HEK293 (cell line): ENCODE data around the gene PIBF1.

Experiments used
- CTCF ChIA-PET: fragments of 350-600 bp; formaldehyde crosslinking; extraction: SDS; loops from one replicate; lab custom pipeline; 2021; ENCODE audit warnings: antibody characterized with exemption; lab: Yijun Ruan, JAX
- POLR2A ChIA-PET: fragments of 300-600 bp; formaldehyde crosslinking; extraction: SDS; loops from one replicate; lab custom pipeline; 2020; ENCODE audit warnings: antibody characterized with exemption, inconsistent platforms; lab: Yijun Ruan, JAX
- H3K27ac ChIP-seq: fragments of 200-500 bp; sonication (Bioruptor generic); 2 replicates; pipeline ENCODE4 v1.5.1; 2014; ENCODE audit warnings: low read depth, low read length, control low read depth, inconsistent platforms; ENCODE audit errors: extremely low read depth
- H3K36me3 ChIP-seq, 2 experiments: fragments of 200-500 bp in 1 of 2; sonication (Bioruptor generic) in 1 of 2; 1 replicate in 1 of 2; 2 replicates in 1 of 2; pipeline ENCODE4 v1.5.1; 2014 to 2017; ENCODE audit warnings: inconsistent platforms in 2 of 2, low read length in 2 of 2; ENCODE audit not compliant: control insufficient read depth in 2 of 2, insufficient read depth in 1 of 2
- H3K4me1 ChIP-seq: fragments of 200-500 bp; sonication (Bioruptor generic); 2 replicates; pipeline ENCODE4 v1.5.1; 2014; ENCODE audit warnings: mild to moderate bottlenecking, low read length, inconsistent platforms; ENCODE audit not compliant: control insufficient read depth, insufficient read depth
- H3K4me3 ChIP-seq: 2 replicates; pipeline ENCODE4 v1.5.1; 2011; ENCODE audit warnings: low read depth, mild to moderate bottlenecking, control low read depth, low read length, moderate library complexity
- H3K9me3 ChIP-seq: fragments of 200-500 bp; sonication (Bioruptor generic); 2 replicates; pipeline ENCODE4 v1.5.1; 2014; ENCODE audit warnings: low read depth, low read length, inconsistent platforms; ENCODE audit not compliant: control insufficient read depth, insufficient read depth
- FEZF1 ChIP-seq: fragments of 450-650 bp; formaldehyde crosslinking; IDR thresholded peaks from 2 replicates; pipeline ENCODE4 v1.5.1; 2016; ENCODE audit warnings: missing biosample characterization, missing genetic modification characterization
- GLIS2 ChIP-seq: fragments of 450-650 bp; formaldehyde crosslinking; IDR thresholded peaks from 2 replicates; pipeline ENCODE4 v1.5.1; 2016; ENCODE audit warnings: missing biosample characterization, missing genetic modification characterization
- KLF7 ChIP-seq: fragments of 450-650 bp; formaldehyde crosslinking; IDR thresholded peaks from 2 replicates; pipeline ENCODE4 v1.5.1; 2016; ENCODE audit warnings: missing biosample characterization, missing genetic modification characterization, borderline replicate concordance
- REPIN1 ChIP-seq: fragments of 450-650 bp; formaldehyde crosslinking; IDR thresholded peaks from 2 replicates; pipeline ENCODE4 v1.5.1; 2017; ENCODE audit warnings: missing biosample characterization, missing genetic modification characterization, low read depth
- ZNF10 ChIP-seq: fragments of 450-650 bp; formaldehyde crosslinking; IDR thresholded peaks from 2 replicates; pipeline ENCODE4 v1.5.1; 2017; ENCODE audit warnings: missing biosample characterization, missing genetic modification characterization
- ZNF138 ChIP-seq: fragments of 450-650 bp; formaldehyde crosslinking; IDR thresholded peaks from 2 replicates; pipeline ENCODE4 v1.5.1; 2016; ENCODE audit warnings: missing biosample characterization, missing genetic modification characterization, borderline replicate concordance
- ZNF19 ChIP-seq: fragments of 450-650 bp; formaldehyde crosslinking; IDR thresholded peaks from 2 replicates; pipeline ENCODE4; 2016; ENCODE audit warnings: missing biosample characterization, missing genetic modification characterization, low read depth
- ZNF266 ChIP-seq: fragments of 450-650 bp; formaldehyde crosslinking; IDR thresholded peaks from 2 replicates; pipeline ENCODE4 v1.5.1; 2016; ENCODE audit warnings: missing biosample characterization, missing genetic modification characterization, low read depth
- ZNF324 ChIP-seq: fragments of 450-650 bp; formaldehyde crosslinking; IDR thresholded peaks from 2 replicates; pipeline ENCODE4 v1.5.1; 2016; ENCODE audit warnings: missing biosample characterization, missing genetic modification characterization
- ZNF335 ChIP-seq: fragments of 450-650 bp; formaldehyde crosslinking; conservative IDR thresholded peaks from 2 replicates; pipeline ENCODE4 v1.5.1; 2016; ENCODE audit warnings: missing biosample characterization, missing genetic modification characterization
- ZNF341 ChIP-seq: fragments of 450-650 bp; formaldehyde crosslinking; IDR thresholded peaks from 2 replicates; pipeline ENCODE4; 2016; ENCODE audit warnings: low read depth, missing biosample characterization, missing genetic modification characterization
- ZNF513 ChIP-seq: fragments of 450-650 bp; IDR thresholded peaks from 2 replicates; pipeline ENCODE4 v1.5.1; 2018; ENCODE audit warnings: missing biosample characterization, missing genetic modification characterization
- ZNF518A ChIP-seq: fragments of 450-650 bp; formaldehyde crosslinking; conservative IDR thresholded peaks from 2 replicates; pipeline ENCODE4 v1.5.1; 2016; ENCODE audit warnings: low read depth, missing biosample characterization, missing genetic modification characterization
- ZNF747 ChIP-seq: fragments of 450-650 bp; formaldehyde crosslinking; IDR thresholded peaks from 2 replicates; pipeline ENCODE4 v1.5.1; 2016; ENCODE audit warnings: missing biosample characterization, missing genetic modification characterization
- TF ChIP-seq, protein P1 (sequence below): fragments of 450-650 bp; formaldehyde crosslinking; IDR thresholded peaks from 2 replicates; pipeline ENCODE4 v1.5.1; 2016; ENCODE audit warnings: missing biosample characterization, missing genetic modification characterization

PIBF1 gene

GRCh38 chr13:72875233-72875632 is 93.3 kb downstream of the PIBF1 start:
- POLR2A ChIA-PET, result no interaction called here
- TF ChIP-seq FEZF1 (tag by site-specific recombination), result no peak
- no peak for TF ChIP-seq ZNF513 (tag by site-specific recombination)
- TF ChIP-seq ZNF10 (tag by site-specific recombination), result no peak
- TF ChIP-seq ZNF138, result no peak
- CTCF ChIA-PET, result no interaction called here
- Histone ChIP-seq H3K9me3 (no peaks in the 10 kb centered on the region), H3K27ac (no peak overlapping the region), H3K4me1 (no peaks in the 10 kb centered on the region), H3K36me3 (peaks cover 0 to 10% of the 10 kb centered on the region in 2 experiments; a peak in 1 of 3 replicates), H3K4me3 (no peak overlapping the region)

- CTCF ChIA-PET, result no interaction called here
These were observed 102.2 kb downstream of the PIBF1 start for GRCh38 chr13:72884101-72884500.

More at GRCh38 chr13:72884101-72884500, 102.2 kb downstream of the PIBF1 start:
- Histone ChIP-seq H3K36me3 (peaks cover 0 to 3% of the 10 kb centered on the region in 2 experiments; a peak in 1 of 3 replicates), H3K27ac (no peak overlapping the region), H3K4me3 (no peak overlapping the region), H3K4me1 (no peaks in the 10 kb centered on the region), H3K9me3 (no peaks in the 10 kb centered on the region)
- POLR2A ChIA-PET, result no interaction called here
- no peak for TF ChIP-seq ZNF341 (tag by site-specific recombination)
- TF ChIP-seq REPIN1 (tag by site-specific recombination), result no peak
- no peak for TF ChIP-seq ZNF19 (tag by site-specific recombination)
- no peak for TF ChIP-seq ZNF518A (tag by site-specific recombination)
- TF ChIP-seq KLF7 (tag by site-specific recombination), result no peak
- TF ChIP-seq, protein P1, sequence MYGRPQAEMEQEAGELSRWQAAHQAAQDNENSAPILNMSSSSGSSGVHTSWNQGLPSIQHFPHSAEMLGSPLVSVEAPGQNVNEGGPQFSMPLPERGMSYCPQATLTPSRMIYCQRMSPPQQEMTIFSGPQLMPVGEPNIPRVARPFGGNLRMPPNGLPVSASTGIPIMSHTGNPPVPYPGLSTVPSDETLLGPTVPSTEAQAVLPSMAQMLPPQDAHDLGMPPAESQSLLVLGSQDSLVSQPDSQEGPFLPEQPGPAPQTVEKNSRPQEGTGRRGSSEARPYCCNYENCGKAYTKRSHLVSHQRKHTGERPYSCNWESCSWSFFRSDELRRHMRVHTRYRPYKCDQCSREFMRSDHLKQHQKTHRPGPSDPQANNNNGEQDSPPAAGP (tag by site-specific recombination), result no peak
- TF ChIP-seq ZNF266, result no peak
- TF ChIP-seq ZNF747 (tag by site-specific recombination), result no peak
- TF ChIP-seq ZNF335 (tag by site-specific recombination), result no peak
- no peak for TF ChIP-seq ZNF324 (tag by site-specific recombination)
- no peak for TF ChIP-seq GLIS2 (tag by site-specific recombination)
